Omental fat pad (tissue), 4 donors: ENCODE results near the gene MYO18A. TPM values are rescaled to one million over a fixed set of nuclear protein-coding genes. Genes with fewer than 3 reads are reported as not detected.

Experiments
- ATAC-seq: fragments of 150-250 bp; one replicate; pipeline ENCODE4 v1.9.1; 2016; ENCODE audit warnings: mild to moderate bottlenecking, moderate library complexity; ENCODE audit not compliant: low FRiP score
- DNase-seq: peaks from one replicate; pipeline ENCODE4 v3.0.0-alpha.2; 2019; ENCODE audit warnings: low spot score
- total RNA-seq, 4 donors: library from RNA; depleted of rRNA; stranded (reverse); fragments of >200 nt; gene quantifications; one replicate each; pipeline ENCODE4 v1.1.0, GENCODE V29; 2016
- TF ChIP-seq, protein P1 (sequence below), 3 donors: fragments of 450-650 bp; IDR thresholded peaks; one replicate each; pipeline ENCODE4 v1.5.1; 2016 to 2017; ENCODE audit warnings: antibody characterized with exemption in 3 of 3, mild to moderate bottlenecking in 3 of 3, moderate library complexity in 2 of 3

Gene MYO18A
- total RNA-seq, 4 donors from 2014 or later: 33.1 to 99.0 (median 50.6) TPM

GRCh38 chr17:29111816-29112499, 68.2 kb downstream of the MYO18A start:
- TF ChIP-seq, protein P1, sequence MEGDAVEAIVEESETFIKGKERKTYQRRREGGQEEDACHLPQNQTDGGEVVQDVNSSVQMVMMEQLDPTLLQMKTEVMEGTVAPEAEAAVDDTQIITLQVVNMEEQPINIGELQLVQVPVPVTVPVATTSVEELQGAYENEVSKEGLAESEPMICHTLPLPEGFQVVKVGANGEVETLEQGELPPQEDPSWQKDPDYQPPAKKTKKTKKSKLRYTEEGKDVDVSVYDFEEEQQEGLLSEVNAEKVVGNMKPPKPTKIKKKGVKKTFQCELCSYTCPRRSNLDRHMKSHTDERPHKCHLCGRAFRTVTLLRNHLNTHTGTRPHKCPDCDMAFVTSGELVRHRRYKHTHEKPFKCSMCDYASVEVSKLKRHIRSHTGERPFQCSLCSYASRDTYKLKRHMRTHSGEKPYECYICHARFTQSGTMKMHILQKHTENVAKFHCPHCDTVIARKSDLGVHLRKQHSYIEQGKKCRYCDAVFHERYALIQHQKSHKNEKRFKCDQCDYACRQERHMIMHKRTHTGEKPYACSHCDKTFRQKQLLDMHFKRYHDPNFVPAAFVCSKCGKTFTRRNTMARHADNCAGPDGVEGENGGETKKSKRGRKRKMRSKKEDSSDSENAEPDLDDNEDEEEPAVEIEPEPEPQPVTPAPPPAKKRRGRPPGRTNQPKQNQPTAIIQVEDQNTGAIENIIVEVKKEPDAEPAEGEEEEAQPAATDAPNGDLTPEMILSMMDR (IDR thresholded peaks at IDR 0.05): peak in 1 of 3 donors; percentile 59
- peak; percentile 30 for ATAC-seq
- peak; percentile 65 for DNase-seq

DNA sequence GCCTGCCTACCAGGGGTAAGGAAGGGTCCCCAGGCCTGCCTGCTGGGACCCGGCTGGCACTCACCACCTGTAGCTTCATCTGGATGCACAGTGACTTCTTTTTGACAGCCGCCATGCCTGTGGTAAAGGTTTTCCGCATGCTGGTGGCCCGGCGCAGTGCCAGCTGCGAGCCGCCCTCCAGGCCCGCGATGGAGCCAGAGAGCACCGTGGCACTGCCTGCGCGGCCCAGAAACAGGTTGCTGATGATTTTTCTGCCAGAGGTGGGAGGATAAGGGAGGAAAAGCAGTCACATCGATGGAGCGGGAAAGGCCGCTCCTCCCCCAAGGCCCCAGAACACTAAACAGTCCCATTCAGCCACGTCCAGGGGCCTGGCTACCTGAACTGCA, 69.8 kb downstream of the MYO18A start:
- TF ChIP-seq, protein P1 (IDR thresholded peaks at IDR 0.05): no peak
- no peak for DNase-seq
- no peak for ATAC-seq

DNA sequence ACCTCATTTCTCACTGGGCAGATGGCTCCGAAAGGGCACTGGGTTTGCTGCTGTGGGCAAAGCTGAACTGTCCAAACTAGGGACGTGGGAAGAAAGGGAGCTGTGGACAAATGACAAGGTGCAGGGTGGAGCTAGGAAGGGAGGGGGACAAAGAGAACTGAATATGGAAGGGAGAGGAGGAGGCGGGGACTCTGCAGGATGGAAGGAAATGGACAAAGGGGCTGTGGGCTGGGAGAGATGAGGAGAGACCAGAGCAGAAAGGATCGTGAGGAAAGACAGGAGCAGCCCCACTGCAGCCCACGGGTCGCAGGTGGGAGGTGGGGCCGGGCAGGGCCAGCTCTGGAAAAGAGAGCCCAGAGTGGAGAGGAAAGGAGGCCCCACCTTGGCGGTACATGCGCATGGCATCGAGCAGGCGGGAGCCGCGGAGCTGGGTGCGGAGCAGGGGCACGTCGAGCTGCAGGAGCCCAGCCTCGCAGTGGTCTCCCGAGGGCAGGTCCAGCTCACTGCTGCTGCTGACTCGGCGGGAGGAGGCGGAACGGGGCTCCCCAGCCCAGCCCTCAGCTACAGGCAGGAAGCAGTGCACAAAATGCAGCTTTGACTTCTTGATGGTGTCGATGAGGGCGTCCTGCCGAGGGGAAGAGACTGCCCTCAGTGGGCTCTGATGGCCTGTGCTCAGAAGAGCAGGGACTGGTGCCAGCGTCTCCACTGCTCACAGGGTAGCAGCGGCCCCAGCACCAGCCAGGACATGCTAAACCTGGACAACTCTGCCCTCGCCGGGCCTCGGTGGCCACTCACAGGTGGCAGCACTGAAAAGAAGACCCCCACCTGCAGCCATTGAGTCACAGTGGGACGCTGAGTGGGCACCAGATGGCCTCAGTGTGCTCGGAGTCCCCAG, 70.5 kb downstream of the MYO18A start:
- DNase-seq (no peak), ATAC-seq (no peak)
- TF ChIP-seq, protein P1 (IDR thresholded peaks at IDR 0.05): no peak

DNA sequence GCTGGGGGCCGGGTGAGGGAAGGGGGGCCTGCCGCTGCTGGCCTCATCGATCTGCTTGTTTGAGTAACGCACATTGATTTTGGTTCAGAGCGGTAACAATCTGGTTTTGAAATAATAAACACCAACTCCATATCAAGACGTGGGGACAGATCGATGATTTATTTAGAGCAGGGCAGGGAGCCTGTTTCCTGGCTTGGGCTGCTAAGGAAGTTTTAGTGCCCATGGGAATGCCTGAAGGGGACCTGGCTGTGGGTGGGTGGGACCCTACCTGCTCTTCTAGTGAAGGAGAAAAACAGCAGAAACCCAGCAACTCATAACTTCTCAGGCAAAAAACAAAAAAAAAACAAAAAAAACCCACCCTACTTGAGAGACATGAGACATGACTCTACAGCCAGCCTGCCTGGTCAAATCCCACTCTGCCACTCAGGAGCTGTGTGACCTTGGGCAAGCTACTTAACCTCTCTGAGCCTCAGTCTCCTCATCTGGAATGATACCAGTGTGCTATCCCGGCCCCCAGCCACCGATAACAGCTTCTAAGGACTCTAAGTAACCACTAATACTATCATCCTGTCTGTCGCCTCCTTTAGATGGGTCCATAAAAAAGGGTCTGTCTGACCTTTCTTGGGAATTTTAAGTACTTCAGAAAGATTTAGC, 71.2 kb downstream of the MYO18A start:
- TF ChIP-seq, protein P1 (IDR thresholded peaks at IDR 0.05): no peak
- ATAC-seq: no peak
- no peak for DNase-seq

GRCh38 chr17:29107933-29108822, 72.0 kb downstream of the MYO18A start:
- DNase-seq (no peak), ATAC-seq (peak; percentile 43)
- TF ChIP-seq, protein P1 (IDR thresholded peaks at IDR 0.05): no peak

DNA sequence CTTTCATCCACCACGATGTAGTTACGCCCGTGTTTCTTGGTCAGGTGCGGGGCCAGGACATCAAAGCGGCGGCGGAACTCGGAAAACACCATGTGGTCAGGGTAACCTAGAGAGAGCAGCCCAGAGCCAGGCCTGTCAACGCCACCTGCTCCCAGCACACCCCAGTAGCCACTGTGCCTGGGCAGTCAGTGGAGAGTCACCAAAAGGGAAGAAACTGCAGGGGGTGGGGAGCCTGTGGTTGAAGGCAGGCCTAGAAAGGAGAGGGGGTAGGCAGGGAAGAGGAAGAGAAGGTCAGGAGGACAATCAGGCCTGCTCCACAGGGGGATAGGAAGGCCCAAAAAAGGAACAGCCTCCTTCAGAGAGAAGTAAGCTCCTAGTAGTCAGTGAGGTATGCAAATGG, 73.1 kb downstream of the MYO18A start:
- no peak for DNase-seq
- TF ChIP-seq, protein P1 (IDR thresholded peaks at IDR 0.05): no peak
- no peak for ATAC-seq
